Panc1 (cell line): ENCODE data around the gene C19orf44. TPM values are rescaled to one million over a fixed set of nuclear protein-coding genes. Genes with fewer than 3 reads are reported as not detected.
"Not testable (repeated sequence)": the region's sequence is repeated elsewhere in the genome, so short reads cannot be mapped to it uniquely, and the experiment has no call there.

Experiments
- ATAC-seq: fragments of 200-7000 bp; cut with Tn5 transposase; 2 replicates; pipeline ENCODE4 v1.9.1; 2020; ENCODE audit warnings: mild to moderate bottlenecking, moderate library complexity
- BruUV-seq: library from RNA; stranded (reverse); fragments of 400-500 nt; replicated peaks from 2 replicates; lab custom pipeline; 2021; lab: Mats Ljungman, UMichigan
- CTCF ChIA-PET: fragments of 300-600 bp; sonication (Branson Sonifier 250); formaldehyde crosslinking; loops from one replicate; lab custom pipeline; 2022; ENCODE audit warnings: antibody characterized with exemption; lab: Charles Lee
- POLR2A ChIA-PET: fragments of 300-600 bp; sonication (Branson Sonifier 250); formaldehyde crosslinking; loops from one replicate; lab custom pipeline; 2022; ENCODE audit warnings: antibody characterized with exemption; lab: Charles Lee
- DNase-seq: peaks from one replicate; pipeline ENCODE4 v3.0.0-alpha.2; 2010; ENCODE audit warnings: low read depth, low spot score
- H3K27ac ChIP-seq: 2 replicates; pipeline ENCODE4 v1.5.1; 2011; ENCODE audit warnings: mild to moderate bottlenecking, low read length, inconsistent platforms
- H3K27me3 ChIP-seq: fragments of 200-500 bp; sonication (Bioruptor generic); 2 replicates; pipeline ENCODE4 v1.6.0; 2014; ENCODE audit warnings: low read length, inconsistent platforms; ENCODE audit not compliant: control insufficient read depth, insufficient read depth
- H3K36me3 ChIP-seq: fragments of 200-500 bp; sonication (Bioruptor generic); 2 replicates; pipeline ENCODE4 v1.5.1; 2014; ENCODE audit warnings: inconsistent platforms, mild to moderate bottlenecking, low read length, moderate library complexity; ENCODE audit not compliant: control insufficient read depth, insufficient read depth
- H3K4me1 ChIP-seq: 2 replicates; pipeline ENCODE4 v1.5.1; 2011; ENCODE audit warnings: inconsistent platforms, mild to moderate bottlenecking, low read length, moderate library complexity; ENCODE audit not compliant: control insufficient read depth, insufficient read depth
- H3K4me3 ChIP-seq, 2 experiments: 2 replicates each; pipeline ENCODE4 v1.5.1; 2011 to 2012; ENCODE audit warnings: low read depth in 2 of 2, low read length in 2 of 2, mild to moderate bottlenecking in 2 of 2, inconsistent platforms in 1 of 2, moderate library complexity in 1 of 2
- H3K9me3 ChIP-seq: fragments of 200-500 bp; sonication (Bioruptor generic); 2 replicates; pipeline ENCODE4 v1.5.1; 2014; ENCODE audit warnings: low read depth, mild to moderate bottlenecking, inconsistent platforms, low read length, moderate library complexity; ENCODE audit not compliant: control insufficient read depth, insufficient read depth
- POLR2AphosphoS5 ChIP-seq: IDR thresholded peaks from 2 replicates; pipeline ENCODE4 v1.6.1; 2012; ENCODE audit warnings: mild to moderate bottlenecking, low read depth, low read length, moderate library complexity
- SIN3A ChIP-seq: IDR thresholded peaks from 2 replicates; pipeline ENCODE4 v1.6.1; 2012; ENCODE audit warnings: low read depth, mild to moderate bottlenecking, low read length, moderate library complexity, borderline replicate concordance; ENCODE audit not compliant: insufficient read depth
- TCF7L2 ChIP-seq: IDR thresholded peaks from 2 replicates; pipeline ENCODE4 v1.6.1; 2011; ENCODE audit warnings: mild to moderate bottlenecking, low read depth, low read length, inconsistent platforms
- in situ Hi-C: cut with HindIII; loops from 2 replicates; pipeline ENCODE4 v1.10.0; 2016; ENCODE audit warnings: low sequenced_read_pairs, low pct_unique_long_range_greater_than_20kb
- intact Hi-C: fragments of 100-400 bp; cut with micrococcal nuclease; formaldehyde crosslinking; loops from one replicate; pipeline ENCODE4 v1.10.0; 2022; ENCODE audit not compliant: unreplicated experiment
- total RNA-seq: library from RNA; stranded (reverse); gene quantifications from one replicate; pipeline ENCODE4 v1.2.1, GENCODE V29; 2021; ENCODE audit not compliant: unreplicated experiment
- TF ChIP-seq, protein P1 (sequence below), 2 experiments: IDR thresholded peaks; 2 replicates each; pipeline ENCODE4 v1.6.1; 2011 to 2012; ENCODE audit warnings: low read depth in 2 of 2, control low read depth in 1 of 2, low read length in 1 of 2, mild to moderate bottlenecking in 1 of 2, moderate library complexity in 1 of 2; ENCODE audit not compliant: insufficient read depth in 1 of 2
- TF ChIP-seq, protein P2 (sequence below): fragments of 450-650 bp; IDR thresholded peaks from 2 replicates; pipeline ENCODE4 v1.5.1; 2017; ENCODE audit warnings: mild to moderate bottlenecking

The C19orf44 gene
- total RNA-seq, 1 experiment from 2014 or later, result 4.4 TPM

- no peak overlapping the region for H3K4me3 ChIP-seq
- intact Hi-C loops, result no loop called here
- H3K36me3 ChIP-seq, result no peaks in the 10 kb centered on the region
- BruUV-seq, result no TSS peak
- no peaks in the 10 kb centered on the region for H3K9me3 ChIP-seq
- no peaks in the 10 kb centered on the region for H3K27me3 ChIP-seq
- no peak overlapping the region for H3K27ac ChIP-seq
- in situ Hi-C loops, result no loop called here
- CTCF ChIA-PET, result no interaction called here
- POLR2A ChIA-PET, result no interaction called here
- ATAC-seq (no peak), DNase-seq (no peak)
- peaks cover 17% of the 10 kb centered on the region for H3K4me1 ChIP-seq
- TF ChIP-seq SIN3A, result no peak
- no peak for TF ChIP-seq TCF7L2
- TF ChIP-seq, protein P1, sequence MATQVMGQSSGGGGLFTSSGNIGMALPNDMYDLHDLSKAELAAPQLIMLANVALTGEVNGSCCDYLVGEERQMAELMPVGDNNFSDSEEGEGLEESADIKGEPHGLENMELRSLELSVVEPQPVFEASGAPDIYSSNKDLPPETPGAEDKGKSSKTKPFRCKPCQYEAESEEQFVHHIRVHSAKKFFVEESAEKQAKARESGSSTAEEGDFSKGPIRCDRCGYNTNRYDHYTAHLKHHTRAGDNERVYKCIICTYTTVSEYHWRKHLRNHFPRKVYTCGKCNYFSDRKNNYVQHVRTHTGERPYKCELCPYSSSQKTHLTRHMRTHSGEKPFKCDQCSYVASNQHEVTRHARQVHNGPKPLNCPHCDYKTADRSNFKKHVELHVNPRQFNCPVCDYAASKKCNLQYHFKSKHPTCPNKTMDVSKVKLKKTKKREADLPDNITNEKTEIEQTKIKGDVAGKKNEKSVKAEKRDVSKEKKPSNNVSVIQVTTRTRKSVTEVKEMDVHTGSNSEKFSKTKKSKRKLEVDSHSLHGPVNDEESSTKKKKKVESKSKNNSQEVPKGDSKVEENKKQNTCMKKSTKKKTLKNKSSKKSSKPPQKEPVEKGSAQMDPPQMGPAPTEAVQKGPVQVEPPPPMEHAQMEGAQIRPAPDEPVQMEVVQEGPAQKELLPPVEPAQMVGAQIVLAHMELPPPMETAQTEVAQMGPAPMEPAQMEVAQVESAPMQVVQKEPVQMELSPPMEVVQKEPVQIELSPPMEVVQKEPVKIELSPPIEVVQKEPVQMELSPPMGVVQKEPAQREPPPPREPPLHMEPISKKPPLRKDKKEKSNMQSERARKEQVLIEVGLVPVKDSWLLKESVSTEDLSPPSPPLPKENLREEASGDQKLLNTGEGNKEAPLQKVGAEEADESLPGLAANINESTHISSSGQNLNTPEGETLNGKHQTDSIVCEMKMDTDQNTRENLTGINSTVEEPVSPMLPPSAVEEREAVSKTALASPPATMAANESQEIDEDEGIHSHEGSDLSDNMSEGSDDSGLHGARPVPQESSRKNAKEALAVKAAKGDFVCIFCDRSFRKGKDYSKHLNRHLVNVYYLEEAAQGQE (IDR thresholded peaks at IDR 0.05; ENCODE audit: insufficient read depth in 1 of 2, low read depth in 2 of 2, low read length in 1 of 2), result no peak
- TF ChIP-seq POLR2AphosphoS5, result no peak
- TF ChIP-seq, protein P2, sequence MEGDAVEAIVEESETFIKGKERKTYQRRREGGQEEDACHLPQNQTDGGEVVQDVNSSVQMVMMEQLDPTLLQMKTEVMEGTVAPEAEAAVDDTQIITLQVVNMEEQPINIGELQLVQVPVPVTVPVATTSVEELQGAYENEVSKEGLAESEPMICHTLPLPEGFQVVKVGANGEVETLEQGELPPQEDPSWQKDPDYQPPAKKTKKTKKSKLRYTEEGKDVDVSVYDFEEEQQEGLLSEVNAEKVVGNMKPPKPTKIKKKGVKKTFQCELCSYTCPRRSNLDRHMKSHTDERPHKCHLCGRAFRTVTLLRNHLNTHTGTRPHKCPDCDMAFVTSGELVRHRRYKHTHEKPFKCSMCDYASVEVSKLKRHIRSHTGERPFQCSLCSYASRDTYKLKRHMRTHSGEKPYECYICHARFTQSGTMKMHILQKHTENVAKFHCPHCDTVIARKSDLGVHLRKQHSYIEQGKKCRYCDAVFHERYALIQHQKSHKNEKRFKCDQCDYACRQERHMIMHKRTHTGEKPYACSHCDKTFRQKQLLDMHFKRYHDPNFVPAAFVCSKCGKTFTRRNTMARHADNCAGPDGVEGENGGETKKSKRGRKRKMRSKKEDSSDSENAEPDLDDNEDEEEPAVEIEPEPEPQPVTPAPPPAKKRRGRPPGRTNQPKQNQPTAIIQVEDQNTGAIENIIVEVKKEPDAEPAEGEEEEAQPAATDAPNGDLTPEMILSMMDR, result no peak
Observed at GRCh38 chr19:16465239-16465638, 31.0 kb upstream of the C19orf44 start.

DNA sequence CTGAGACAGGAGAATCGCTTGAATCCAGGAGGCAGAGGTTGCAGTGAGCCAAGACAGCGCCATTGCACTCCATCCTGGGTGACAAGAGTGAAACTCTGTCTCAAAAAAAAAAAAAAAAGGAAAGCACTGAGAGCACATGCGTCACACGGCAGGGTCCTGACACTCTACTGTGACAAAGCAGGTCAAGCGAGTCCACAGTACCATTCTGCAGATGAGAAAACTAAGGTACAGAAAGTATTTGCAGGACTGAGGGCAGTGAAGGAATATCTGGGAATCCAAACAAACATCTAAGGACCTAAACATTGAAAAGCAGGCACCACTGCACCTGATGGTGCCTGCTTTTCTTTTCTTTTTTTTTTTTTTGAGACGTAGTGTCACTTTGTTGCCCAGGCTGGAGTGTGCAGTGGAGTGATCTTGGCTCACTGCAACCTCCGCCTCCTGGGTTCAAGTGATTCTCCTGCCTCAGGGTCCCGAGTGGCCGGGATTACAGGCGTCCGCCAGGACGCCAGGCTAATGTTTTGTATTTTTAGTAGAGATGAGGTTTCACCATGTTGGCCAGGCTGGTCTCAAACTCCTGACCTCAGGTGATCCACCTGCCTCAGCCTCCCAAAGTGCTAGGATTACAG is 29.3 kb upstream of the C19orf44 start:
- ATAC-seq, H3K27ac ChIP-seq, BruUV-seq, CTCF ChIA-PET, intact Hi-C loops, H3K27me3 ChIP-seq, in situ Hi-C loops, H3K36me3 ChIP-seq, DNase-seq, H3K9me3 ChIP-seq, H3K4me3 ChIP-seq, POLR2A ChIA-PET: not testable (repeated sequence)
- H3K4me1 ChIP-seq, result peaks cover 23% of the 10 kb centered on the region

DNA sequence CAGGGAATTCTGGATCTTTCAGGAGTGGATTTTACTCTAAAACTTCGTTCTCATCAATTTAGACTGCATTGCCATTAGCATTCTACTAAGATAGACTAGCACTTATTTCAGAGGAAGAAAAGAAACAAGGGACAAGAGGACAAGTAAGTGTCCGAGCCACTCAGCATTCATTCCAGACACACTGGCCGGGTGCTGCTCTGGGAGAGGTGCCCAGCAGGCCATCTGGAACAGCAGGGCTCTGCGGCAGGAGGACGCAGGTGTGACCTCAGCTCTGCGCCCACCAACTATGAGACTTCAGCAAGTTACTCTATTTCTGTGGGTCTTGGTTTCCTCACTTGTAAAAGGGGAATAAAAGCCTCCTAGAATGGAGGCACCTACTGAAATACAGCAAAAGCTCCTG is 28.6 kb upstream of the C19orf44 start:
- CTCF ChIA-PET, result no interaction called here
- ATAC-seq (no peak), DNase-seq (no peak)
- Histone ChIP-seq H3K27ac (no peak overlapping the region), H3K9me3 (no peaks in the 10 kb centered on the region), H3K36me3 (peaks cover 2% of the 10 kb centered on the region; the same call in 1 of the 2 replicates), H3K4me3 (no peak overlapping the region), H3K4me1 (peaks cover 23% of the 10 kb centered on the region), H3K27me3 (no peaks in the 10 kb centered on the region)
- BruUV-seq, result no TSS peak
- in situ Hi-C loops, result no loop called here
- POLR2A ChIA-PET, result no interaction called here
- intact Hi-C loops, result no loop called here
- no peak for TF ChIP-seq POLR2AphosphoS5
- TF ChIP-seq TCF7L2, result no peak
- TF ChIP-seq, protein P1 (IDR thresholded peaks at IDR 0.05; ENCODE audit: insufficient read depth in 1 of 2, low read depth in 2 of 2, low read length in 1 of 2), result no peak
- no peak for TF ChIP-seq SIN3A
- TF ChIP-seq, protein P2, result no peak
